KMS-11 (cell line): ENCODE data around the gene CENPV.

Experiments
- H2AFZ ChIP-seq: fragments of 200-600 bp; sonication (generic); 2 replicates; pipeline ENCODE4 v1.6.1; 2016; ENCODE audit warnings: antibody characterized with exemption, mixed run types, low read depth
- H3K27ac ChIP-seq: fragments of 200-600 bp; sonication (generic); 2 replicates; pipeline ENCODE4 v1.6.1; 2016; ENCODE audit warnings: mild to moderate bottlenecking, mixed run types
- H3K27me3 ChIP-seq: fragments of 200-600 bp; sonication (generic); 2 replicates; pipeline ENCODE4 v1.6.1; 2017; ENCODE audit warnings: mild to moderate bottlenecking, low read depth, mixed run types, moderate library complexity; ENCODE audit not compliant: insufficient read depth
- H3K36me3 ChIP-seq: fragments of 200-600 bp; sonication (generic); 2 replicates; pipeline ENCODE4 v1.6.1; 2017; ENCODE audit warnings: mild to moderate bottlenecking, mixed run types; ENCODE audit not compliant: insufficient read depth
- H3K4me1 ChIP-seq: fragments of 200-600 bp; sonication (generic); 2 replicates; pipeline ENCODE4 v1.6.1; 2016; ENCODE audit warnings: mild to moderate bottlenecking, low read depth, mixed run types; ENCODE audit not compliant: poor library complexity, severe bottlenecking
- H3K4me2 ChIP-seq: fragments of 200-600 bp; sonication (generic); 2 replicates; pipeline ENCODE4 v1.7.0; 2016; ENCODE audit warnings: mild to moderate bottlenecking, mixed run types
- H3K4me3 ChIP-seq: fragments of 200-600 bp; sonication (generic); IDR thresholded peaks from 2 replicates; pipeline ENCODE4 v1.6.1; 2017; ENCODE audit warnings: low read depth, low read length, mixed read lengths; ENCODE audit not compliant: insufficient read depth
- H3K79me2 ChIP-seq: fragments of 200-600 bp; sonication (generic); 2 replicates; pipeline ENCODE4 v1.6.1; 2016; ENCODE audit warnings: low read depth, mixed run types; ENCODE audit not compliant: insufficient read depth
- H3K9ac ChIP-seq: fragments of 200-600 bp; sonication (generic); 2 replicates; pipeline ENCODE4 v1.6.1; 2016; ENCODE audit warnings: mild to moderate bottlenecking, mixed run types
- H4K20me1 ChIP-seq: fragments of 200-600 bp; sonication (generic); 2 replicates; pipeline ENCODE4 v1.6.1; 2016; ENCODE audit warnings: mild to moderate bottlenecking, mixed run types; ENCODE audit not compliant: insufficient read depth
- TF ChIP-seq, protein P1 (sequence below): fragments of 200-600 bp; sonication (generic); conservative IDR thresholded peaks from 2 replicates; pipeline ENCODE4 v1.6.1; 2017; ENCODE audit warnings: low read depth, mild to moderate bottlenecking, antibody characterized with exemption, low read length, moderate library complexity, mixed read lengths

Gene CENPV

DNA sequence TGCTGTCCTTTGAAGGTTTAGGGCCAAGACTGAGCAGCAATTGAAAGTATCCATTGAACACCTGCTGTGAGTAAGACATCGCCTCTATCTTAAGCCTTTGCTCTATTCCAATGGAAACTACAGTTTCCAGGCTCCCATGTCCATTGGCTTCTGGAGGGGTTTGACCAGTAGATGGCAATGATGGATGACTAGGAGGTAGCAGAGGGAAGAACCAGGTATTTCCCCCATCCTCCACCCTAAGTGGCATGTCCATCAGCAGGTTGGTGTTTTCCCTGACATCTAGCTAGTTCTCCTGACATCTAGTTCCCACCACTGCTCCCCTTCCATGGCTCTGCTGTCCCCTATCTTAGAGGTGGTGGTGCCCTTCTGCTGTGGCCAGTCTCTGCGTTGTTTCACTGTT is 58.7 kb downstream of the CENPV start:
- Histone ChIP-seq H3K36me3 (no peaks in the 10 kb centered on the region), H2AFZ (no peak overlapping the region), H4K20me1 (no peaks in the 10 kb centered on the region), H3K27me3 (no peaks in the 10 kb centered on the region), H3K4me3 (no peak overlapping the region), H3K4me1 (no peaks in the 10 kb centered on the region), H3K4me2 (no peak overlapping the region), H3K79me2 (no peaks in the 10 kb centered on the region), H3K27ac (no peak overlapping the region), H3K9ac (no peak overlapping the region)
- TF ChIP-seq, protein P1, sequence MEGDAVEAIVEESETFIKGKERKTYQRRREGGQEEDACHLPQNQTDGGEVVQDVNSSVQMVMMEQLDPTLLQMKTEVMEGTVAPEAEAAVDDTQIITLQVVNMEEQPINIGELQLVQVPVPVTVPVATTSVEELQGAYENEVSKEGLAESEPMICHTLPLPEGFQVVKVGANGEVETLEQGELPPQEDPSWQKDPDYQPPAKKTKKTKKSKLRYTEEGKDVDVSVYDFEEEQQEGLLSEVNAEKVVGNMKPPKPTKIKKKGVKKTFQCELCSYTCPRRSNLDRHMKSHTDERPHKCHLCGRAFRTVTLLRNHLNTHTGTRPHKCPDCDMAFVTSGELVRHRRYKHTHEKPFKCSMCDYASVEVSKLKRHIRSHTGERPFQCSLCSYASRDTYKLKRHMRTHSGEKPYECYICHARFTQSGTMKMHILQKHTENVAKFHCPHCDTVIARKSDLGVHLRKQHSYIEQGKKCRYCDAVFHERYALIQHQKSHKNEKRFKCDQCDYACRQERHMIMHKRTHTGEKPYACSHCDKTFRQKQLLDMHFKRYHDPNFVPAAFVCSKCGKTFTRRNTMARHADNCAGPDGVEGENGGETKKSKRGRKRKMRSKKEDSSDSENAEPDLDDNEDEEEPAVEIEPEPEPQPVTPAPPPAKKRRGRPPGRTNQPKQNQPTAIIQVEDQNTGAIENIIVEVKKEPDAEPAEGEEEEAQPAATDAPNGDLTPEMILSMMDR = no peak

DNA sequence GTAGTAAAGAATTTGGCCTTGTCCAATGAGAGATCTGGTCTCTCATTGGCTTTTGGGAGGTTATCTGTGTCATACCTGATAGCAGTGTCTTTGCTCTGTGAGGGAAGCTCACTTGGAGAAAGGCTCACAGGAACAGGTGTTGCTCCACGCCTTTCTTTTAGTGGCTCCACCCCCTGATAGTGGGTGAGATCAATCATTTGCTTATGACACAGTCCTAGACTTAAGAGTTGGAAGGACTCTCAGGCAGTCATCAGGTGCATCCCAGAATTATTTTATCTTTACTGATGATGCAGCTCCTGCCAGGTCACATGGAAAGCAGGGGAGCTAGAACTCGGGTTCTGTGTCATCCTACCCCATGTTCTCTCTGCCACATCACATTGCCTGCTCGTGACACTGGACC is 59.3 kb downstream of the CENPV start:
- H3K9ac ChIP-seq = no peak overlapping the region
- H3K4me2 ChIP-seq = no peak overlapping the region
- no peaks in the 10 kb centered on the region for H3K27me3 ChIP-seq
- H4K20me1 ChIP-seq = no peaks in the 10 kb centered on the region
- no peaks in the 10 kb centered on the region for H3K4me1 ChIP-seq
- H3K79me2 ChIP-seq = no peaks in the 10 kb centered on the region
- H2AFZ ChIP-seq = no peak overlapping the region
- TF ChIP-seq, protein P1 = no peak
- no peaks in the 10 kb centered on the region for H3K36me3 ChIP-seq
- H3K4me3 ChIP-seq = no peak overlapping the region
- H3K27ac ChIP-seq = no peak overlapping the region
